ENCODE data around the gene SYNDIG1. TPM values are rescaled to one million over a fixed set of nuclear protein-coding genes. Genes with fewer than 3 reads are reported as not detected.
"Not testable (repeated sequence)": the region's sequence is repeated elsewhere in the genome, so short reads cannot be mapped to it uniquely, and the experiment has no call there.

The SYNDIG1 gene
- total RNA-seq, 1 experiment from 2014 or later: 17.9 TPM

DNA sequence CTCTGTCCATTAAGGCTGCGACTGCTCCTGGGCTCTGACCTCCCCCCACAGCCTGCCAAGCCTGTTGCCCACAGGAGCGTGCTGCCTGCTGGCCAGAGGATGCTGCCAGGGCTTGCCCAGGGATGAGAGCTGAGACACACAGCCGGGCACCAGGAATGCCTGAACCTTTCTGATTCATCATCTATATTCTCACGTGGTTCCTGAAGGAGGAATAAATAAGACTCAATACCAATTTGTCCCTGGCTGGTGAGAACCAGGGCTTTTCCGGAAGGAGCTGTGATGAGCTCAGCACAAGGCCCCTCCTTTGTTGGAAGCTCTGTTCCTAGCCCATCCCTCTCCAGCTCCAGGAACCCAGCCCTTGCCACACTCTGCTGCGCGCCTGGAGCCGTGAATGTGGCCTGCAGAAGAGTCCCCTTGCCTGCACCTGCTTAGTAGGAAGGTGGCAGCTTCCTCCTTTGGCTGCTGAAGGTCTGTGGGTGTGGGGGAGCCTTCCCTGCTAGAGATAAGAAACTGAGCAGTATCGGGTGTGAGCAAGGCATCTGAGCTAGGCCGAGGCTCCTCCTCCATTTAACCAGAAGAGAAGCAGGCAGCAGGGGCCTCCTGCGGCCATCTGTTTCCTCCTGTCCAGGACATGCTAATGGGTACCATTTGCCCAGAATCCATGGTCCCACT is 37.9 kb downstream of the SYNDIG1 start:
- Histone ChIP-seq H3K4me3 (ENCODE audit: low read depth, low read length, poor library complexity, severe bottlenecking) (no peak overlapping the region), H3K27ac (ENCODE audit: low read depth, low read length, poor library complexity, severe bottlenecking) (no peak overlapping the region), H3K9me3 (ENCODE audit: low read depth, low read length, poor library complexity, severe bottlenecking) (no peaks in the 10 kb centered on the region), H3K4me1 (ENCODE audit: insufficient read depth, low read length, poor library complexity, severe bottlenecking) (no peaks in the 10 kb centered on the region), H3K27me3 (replicated peaks; ENCODE audit: insufficient read depth, low read depth, low read length, poor library complexity) (no peaks in the 10 kb centered on the region), H3K36me3 (ENCODE audit: insufficient read depth, low read length, poor library complexity, severe bottlenecking) (no peaks in the 10 kb centered on the region)
- TF ChIP-seq, protein P1, sequence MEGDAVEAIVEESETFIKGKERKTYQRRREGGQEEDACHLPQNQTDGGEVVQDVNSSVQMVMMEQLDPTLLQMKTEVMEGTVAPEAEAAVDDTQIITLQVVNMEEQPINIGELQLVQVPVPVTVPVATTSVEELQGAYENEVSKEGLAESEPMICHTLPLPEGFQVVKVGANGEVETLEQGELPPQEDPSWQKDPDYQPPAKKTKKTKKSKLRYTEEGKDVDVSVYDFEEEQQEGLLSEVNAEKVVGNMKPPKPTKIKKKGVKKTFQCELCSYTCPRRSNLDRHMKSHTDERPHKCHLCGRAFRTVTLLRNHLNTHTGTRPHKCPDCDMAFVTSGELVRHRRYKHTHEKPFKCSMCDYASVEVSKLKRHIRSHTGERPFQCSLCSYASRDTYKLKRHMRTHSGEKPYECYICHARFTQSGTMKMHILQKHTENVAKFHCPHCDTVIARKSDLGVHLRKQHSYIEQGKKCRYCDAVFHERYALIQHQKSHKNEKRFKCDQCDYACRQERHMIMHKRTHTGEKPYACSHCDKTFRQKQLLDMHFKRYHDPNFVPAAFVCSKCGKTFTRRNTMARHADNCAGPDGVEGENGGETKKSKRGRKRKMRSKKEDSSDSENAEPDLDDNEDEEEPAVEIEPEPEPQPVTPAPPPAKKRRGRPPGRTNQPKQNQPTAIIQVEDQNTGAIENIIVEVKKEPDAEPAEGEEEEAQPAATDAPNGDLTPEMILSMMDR (conservative IDR thresholded peaks at IDR 0.05; ENCODE audit: low read depth, low read length): no peak
- no peak for TF ChIP-seq EZH2 (IDR thresholded peaks at IDR 0.05; ENCODE audit: borderline replicate concordance, low read depth, low read length, poor library complexity, severe bottlenecking)
- no TSS peak for BruUV-seq (replicated peaks)
- intact Hi-C loops (cut with micrococcal nuclease; ENCODE audit: unreplicated experiment): no loop called here
- CTCF ChIA-PET: no interaction called here
- POLR2A ChIA-PET (ENCODE audit: low non-redundant PET): no interaction called here
- DNase-seq (ENCODE audit: low spot score): no peak

DNA sequence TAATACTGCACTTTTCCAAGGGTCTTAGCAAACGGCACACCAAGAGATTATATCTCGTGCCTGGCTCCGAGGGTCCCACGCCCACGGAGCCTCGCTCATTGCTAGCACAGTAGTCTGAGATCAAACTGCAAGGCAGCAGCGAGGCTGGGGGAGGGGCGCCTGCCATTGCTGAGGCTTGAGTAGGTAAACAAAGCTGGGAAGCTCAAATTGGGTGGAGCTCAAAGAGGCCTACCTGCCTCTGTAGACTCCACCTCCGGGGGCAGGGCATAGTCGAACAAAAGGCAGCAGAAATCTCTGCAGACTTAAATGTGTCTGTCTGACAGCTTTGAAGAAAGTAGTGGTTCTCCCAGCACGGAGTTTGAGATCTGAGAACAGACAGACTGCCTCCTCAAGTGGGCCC is 43.0 kb downstream of the SYNDIG1 start:
- H3K27me3 ChIP-seq (replicated peaks; ENCODE audit: insufficient read depth, low read depth, low read length, poor library complexity); POLR2A ChIA-PET (ENCODE audit: low non-redundant PET): not testable (repeated sequence)

DNA sequence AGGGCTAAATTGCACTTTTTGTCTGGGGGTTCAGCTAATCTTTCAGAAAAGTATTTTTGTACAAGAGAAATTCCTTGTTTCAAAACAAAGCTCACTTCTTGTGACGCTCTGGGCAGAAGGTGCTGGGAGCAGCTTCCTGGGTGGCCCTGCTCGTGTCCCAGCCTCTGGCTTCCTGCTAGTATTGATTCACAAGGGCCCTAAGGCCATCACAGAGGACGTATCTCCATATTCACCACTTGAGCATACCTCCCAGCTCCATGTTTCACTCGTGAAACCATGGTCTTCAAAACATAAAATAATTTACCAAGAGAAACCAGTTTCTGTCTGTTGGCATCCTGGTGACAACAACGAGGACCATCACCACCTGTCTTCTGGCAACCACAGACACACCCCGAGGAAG is 49.1 kb downstream of the SYNDIG1 start:
- intact Hi-C loops (cut with micrococcal nuclease; ENCODE audit: unreplicated experiment): no loop called here
- CTCF ChIA-PET: no interaction called here
- TF ChIP-seq, protein P1 (conservative IDR thresholded peaks at IDR 0.05; ENCODE audit: low read depth, low read length): no peak
- no peak for TF ChIP-seq EZH2 (IDR thresholded peaks at IDR 0.05; ENCODE audit: borderline replicate concordance, low read depth, low read length, poor library complexity, severe bottlenecking)
- POLR2A ChIA-PET (ENCODE audit: low non-redundant PET): no interaction called here
- no peaks in the 10 kb centered on the region for H3K9me3 ChIP-seq (ENCODE audit: low read depth, low read length, poor library complexity, severe bottlenecking)
- H3K4me3 ChIP-seq (ENCODE audit: low read depth, low read length, poor library complexity, severe bottlenecking): no peak overlapping the region
- H3K27ac ChIP-seq (ENCODE audit: low read depth, low read length, poor library complexity, severe bottlenecking): no peak overlapping the region
- no peaks in the 10 kb centered on the region for H3K36me3 ChIP-seq (ENCODE audit: insufficient read depth, low read length, poor library complexity, severe bottlenecking)
- no peaks in the 10 kb centered on the region for H3K27me3 ChIP-seq (replicated peaks; ENCODE audit: insufficient read depth, low read depth, low read length, poor library complexity)
- no peak for DNase-seq (ENCODE audit: low spot score)
- no TSS peak for BruUV-seq (replicated peaks)
- no peaks in the 10 kb centered on the region for H3K4me1 ChIP-seq (ENCODE audit: insufficient read depth, low read length, poor library complexity, severe bottlenecking)

More for the DNA sequence above, 43.0 kb downstream of the SYNDIG1 start:
- H3K4me1 ChIP-seq (ENCODE audit: insufficient read depth, low read length, poor library complexity, severe bottlenecking); H3K9me3 ChIP-seq (ENCODE audit: low read depth, low read length, poor library complexity, severe bottlenecking); H3K27ac ChIP-seq (ENCODE audit: low read depth, low read length, poor library complexity, severe bottlenecking); BruUV-seq (replicated peaks); intact Hi-C loops (cut with micrococcal nuclease; ENCODE audit: unreplicated experiment); DNase-seq (ENCODE audit: low spot score); CTCF ChIA-PET; H3K4me3 ChIP-seq (ENCODE audit: low read depth, low read length, poor library complexity, severe bottlenecking); H3K36me3 ChIP-seq (ENCODE audit: insufficient read depth, low read length, poor library complexity, severe bottlenecking): not testable (repeated sequence)

DNA sequence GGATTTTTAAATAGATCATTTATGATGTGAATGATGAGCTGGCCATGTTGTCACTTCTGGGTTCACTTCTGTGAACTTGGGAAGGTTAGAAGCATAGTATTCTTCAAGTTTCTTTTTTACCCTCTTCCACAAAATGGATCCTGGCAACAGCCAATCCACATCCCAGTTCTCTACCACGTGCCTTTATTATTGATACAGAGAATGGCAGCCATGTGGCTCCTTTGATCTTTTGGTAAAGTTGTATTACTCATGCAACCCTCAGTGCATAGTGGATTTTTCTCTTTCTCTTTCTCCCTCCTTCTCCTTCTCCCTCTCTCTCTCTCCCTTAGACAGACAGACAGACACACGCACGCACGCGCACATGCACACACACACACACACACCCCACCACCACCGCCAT is 50.0 kb downstream of the SYNDIG1 start:
- Histone ChIP-seq H3K4me3 (ENCODE audit: low read depth, low read length, poor library complexity, severe bottlenecking) (no peak overlapping the region), H3K27me3 (replicated peaks; ENCODE audit: insufficient read depth, low read depth, low read length, poor library complexity) (no peaks in the 10 kb centered on the region), H3K36me3 (ENCODE audit: insufficient read depth, low read length, poor library complexity, severe bottlenecking) (no peaks in the 10 kb centered on the region), H3K27ac (ENCODE audit: low read depth, low read length, poor library complexity, severe bottlenecking) (no peak overlapping the region), H3K4me1 (ENCODE audit: insufficient read depth, low read length, poor library complexity, severe bottlenecking) (peaks cover 4% of the 10 kb centered on the region), H3K9me3 (ENCODE audit: low read depth, low read length, poor library complexity, severe bottlenecking) (no peaks in the 10 kb centered on the region)
- intact Hi-C loops (cut with micrococcal nuclease; ENCODE audit: unreplicated experiment): no loop called here
- TF ChIP-seq, protein P1 (conservative IDR thresholded peaks at IDR 0.05; ENCODE audit: low read depth, low read length): no peak
- no peak for TF ChIP-seq EZH2 (IDR thresholded peaks at IDR 0.05; ENCODE audit: borderline replicate concordance, low read depth, low read length, poor library complexity, severe bottlenecking)
- no peak for DNase-seq (ENCODE audit: low spot score)
- no TSS peak for BruUV-seq (replicated peaks)
- ChIA-PET POLR2A (ENCODE audit: low non-redundant PET) (no interaction called here), CTCF (no interaction called here)

Measured in A673 (cell line).